Kidney tubule cell (primary cell): ENCODE measurements around the gene P3H2.
"Not testable (repeated sequence)": the region's sequence is repeated elsewhere in the genome, so short reads cannot be mapped to it uniquely, and the experiment has no call there.

Experiments used
- DNase-seq: peaks from one replicate; pipeline ENCODE4 v3.0.0-alpha.2; 2018; ENCODE audit warnings: low spot score

Gene P3H2, protein sequence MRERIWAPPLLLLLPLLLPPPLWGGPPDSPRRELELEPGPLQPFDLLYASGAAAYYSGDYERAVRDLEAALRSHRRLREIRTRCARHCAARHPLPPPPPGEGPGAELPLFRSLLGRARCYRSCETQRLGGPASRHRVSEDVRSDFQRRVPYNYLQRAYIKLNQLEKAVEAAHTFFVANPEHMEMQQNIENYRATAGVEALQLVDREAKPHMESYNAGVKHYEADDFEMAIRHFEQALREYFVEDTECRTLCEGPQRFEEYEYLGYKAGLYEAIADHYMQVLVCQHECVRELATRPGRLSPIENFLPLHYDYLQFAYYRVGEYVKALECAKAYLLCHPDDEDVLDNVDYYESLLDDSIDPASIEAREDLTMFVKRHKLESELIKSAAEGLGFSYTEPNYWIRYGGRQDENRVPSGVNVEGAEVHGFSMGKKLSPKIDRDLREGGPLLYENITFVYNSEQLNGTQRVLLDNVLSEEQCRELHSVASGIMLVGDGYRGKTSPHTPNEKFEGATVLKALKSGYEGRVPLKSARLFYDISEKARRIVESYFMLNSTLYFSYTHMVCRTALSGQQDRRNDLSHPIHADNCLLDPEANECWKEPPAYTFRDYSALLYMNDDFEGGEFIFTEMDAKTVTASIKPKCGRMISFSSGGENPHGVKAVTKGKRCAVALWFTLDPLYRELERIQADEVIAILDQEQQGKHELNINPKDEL

GRCh38 chr3:190120269-190121060, at the start of gene P3H2:
Gene P3H2 (minus strand): TSS chr3:190120897. CDS start chr3:190120731, 166 bp downstream.
- DNase-seq: peak; percentile 95

DNA sequence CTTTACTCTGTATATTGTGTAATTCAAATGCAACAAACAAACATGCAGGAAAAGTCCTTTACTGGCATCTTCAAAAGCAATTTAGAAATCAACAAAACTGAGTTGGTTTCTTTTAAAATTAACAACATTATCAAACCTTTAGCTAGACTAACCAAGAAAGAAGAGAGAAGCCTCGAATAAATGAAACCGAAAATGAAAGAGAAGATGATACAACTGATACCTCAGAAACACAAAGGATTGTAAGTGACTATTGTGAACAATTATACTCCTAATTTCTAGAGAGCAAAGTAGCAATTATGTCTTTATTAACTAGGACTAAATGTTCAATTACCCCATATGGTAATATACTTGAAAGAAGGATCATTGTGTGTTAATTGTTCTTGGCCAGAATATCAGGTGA, 49.2 kb upstream of the P3H2 start:
- DNase-seq: no peak

GRCh38 chr3:190169243-190169642, 48.5 kb upstream of the P3H2 start:
- no peak for DNase-seq

GRCh38 chr3:190167936-190168680, 47.4 kb upstream of the P3H2 start:
- DNase-seq: no peak

GRCh38 chr3:190166948-190167347, 46.3 kb upstream of the P3H2 start:
- no peak for DNase-seq

DNA sequence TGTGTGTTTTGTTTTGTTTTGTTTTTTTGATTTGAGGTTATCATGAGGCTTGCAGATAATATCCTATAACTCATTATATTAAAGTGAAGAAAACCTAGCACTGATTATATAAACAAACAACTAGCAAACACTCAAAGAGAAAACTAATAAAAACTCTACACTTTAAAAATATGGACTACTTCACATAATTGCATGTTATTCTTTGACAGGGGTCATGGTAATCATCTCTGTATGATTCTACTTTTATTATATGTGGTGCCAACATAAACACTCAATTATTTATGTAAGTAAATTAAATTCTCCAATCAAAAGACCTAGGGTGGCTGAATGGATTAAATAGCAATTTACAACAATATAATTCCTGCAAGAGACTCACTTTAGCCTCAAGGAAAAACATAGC, 44.6 kb upstream of the P3H2 start:
- no peak for DNase-seq

- not testable (repeated sequence) for DNase-seq
Measured at GRCh38 chr3:190162013-190162412, 41.3 kb upstream of the P3H2 start.

GRCh38 chr3:190159902-190160435, 39.3 kb upstream of the P3H2 start:
- no peak for DNase-seq

DNA sequence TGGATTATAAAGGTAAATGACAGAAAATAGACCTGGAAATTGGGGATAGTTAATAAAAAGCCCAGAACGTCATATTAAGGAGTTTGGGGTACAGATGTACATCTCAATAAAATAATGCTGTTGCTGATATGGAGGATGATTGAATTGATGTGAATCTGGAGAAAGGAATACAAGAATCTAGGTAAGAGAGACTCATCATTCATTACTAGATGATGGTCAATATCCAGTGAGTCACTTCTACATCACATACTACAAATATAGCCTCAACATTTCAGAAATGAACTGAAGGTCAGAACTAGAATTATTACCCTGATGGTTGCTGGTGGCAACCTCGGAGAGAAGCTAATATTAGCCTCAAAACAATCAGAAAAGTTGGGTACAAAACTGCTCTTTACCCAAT, 37.6 kb upstream of the P3H2 start:
- no peak for DNase-seq

GRCh38 chr3:190155752-190156151, 35.1 kb upstream of the P3H2 start:
- peak; percentile 51 for DNase-seq

DNA sequence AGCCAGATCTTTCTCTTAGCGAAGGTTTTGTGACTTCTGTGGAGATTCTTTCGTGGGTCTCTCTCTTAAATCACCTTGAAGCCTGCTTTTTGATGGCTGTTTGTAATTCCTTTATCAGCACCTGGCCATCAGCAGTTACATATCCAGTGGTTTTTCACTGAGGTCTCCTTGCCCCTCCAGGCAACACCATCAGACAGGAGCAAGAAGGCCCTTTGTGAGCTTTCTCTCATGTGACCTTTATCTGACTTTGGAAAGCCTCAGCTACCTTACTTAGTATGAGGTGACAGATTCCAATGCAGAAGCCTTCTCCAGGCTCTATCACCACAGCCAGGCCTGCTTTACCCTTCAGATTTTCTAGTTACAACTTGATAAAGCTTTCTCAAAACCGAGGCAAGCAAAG, 30.0 kb upstream of the P3H2 start:
- no peak for DNase-seq

DNA sequence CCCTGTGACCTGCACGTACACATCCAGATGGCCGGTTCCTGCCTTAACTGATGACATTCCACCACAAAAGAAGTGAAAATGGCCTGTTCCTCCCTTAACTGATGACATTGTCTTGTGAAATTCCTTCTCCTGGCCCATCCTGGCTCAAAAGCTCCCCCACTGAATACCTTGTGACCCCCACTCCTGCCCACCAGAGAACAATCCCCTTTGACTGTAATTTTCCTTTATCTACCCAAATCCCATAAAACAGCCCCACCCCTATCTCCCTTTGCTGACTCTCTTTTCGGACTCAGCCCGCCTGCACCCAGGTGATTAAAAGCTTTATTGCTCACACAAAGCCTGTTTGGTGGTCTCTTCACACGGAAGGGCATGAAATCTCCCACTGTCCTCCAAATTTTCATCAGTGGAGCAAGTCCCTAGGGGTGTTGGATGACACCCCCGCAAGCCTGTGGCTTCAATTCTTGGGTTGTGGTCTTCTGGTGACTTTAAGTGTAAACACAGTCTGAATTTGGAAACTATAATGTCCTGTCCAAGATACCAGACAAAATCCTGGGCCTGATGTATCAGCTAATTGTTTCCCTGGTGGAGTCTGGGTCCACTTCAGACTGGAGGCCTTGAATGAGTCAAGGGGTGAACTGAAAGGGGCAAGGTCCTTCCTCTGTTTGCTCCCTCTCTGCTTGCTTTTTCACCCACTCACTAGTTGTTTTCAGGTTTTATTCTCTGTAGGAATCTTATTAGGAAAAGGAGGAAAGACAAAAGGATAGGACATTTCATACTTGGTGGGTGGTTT, 29.3 kb upstream of the P3H2 start:
- not testable (repeated sequence) for DNase-seq

DNA sequence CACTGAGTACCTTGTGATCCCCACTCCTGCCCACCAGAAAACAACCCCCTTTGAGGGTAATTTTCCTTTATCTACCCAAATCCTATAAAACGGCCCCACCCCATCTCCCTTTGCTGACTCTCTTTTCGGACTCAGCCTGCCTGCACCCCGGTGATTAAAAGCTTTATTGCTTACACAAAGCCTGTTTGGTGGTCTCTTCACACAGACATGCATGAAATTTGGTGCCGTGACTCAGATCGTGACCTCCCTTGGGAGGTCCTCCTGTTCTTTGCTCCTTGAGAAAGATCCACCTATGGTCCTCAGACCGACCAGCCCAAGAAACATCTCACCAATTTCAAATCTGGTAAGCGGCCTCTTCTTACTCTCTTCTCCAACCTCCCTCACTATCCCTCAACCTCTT, 24.1 kb upstream of the P3H2 start:
- not testable (repeated sequence) for DNase-seq

GRCh38 chr3:190142041-190142440, 21.3 kb upstream of the P3H2 start:
- DNase-seq: no peak

DNA sequence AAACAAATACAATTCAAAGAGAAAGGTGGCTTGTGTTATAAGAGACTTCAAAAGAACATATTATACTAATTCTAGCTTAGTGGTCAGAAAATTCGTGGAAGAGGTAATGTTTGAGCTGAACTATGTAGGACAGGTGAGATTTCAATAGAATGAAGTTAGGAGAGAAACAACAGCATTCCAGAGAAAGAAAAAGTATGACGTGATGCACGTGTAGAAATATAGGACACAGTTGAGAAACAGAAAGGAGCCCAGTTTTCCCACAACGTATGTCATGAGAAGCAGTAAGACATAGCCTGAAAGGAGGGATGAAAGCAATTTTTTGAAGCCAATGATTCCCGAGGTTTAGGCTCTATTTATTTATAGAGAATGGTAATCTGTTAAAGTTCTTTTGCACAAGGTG, 18.7 kb upstream of the P3H2 start:
- DNase-seq: no peak

DNA sequence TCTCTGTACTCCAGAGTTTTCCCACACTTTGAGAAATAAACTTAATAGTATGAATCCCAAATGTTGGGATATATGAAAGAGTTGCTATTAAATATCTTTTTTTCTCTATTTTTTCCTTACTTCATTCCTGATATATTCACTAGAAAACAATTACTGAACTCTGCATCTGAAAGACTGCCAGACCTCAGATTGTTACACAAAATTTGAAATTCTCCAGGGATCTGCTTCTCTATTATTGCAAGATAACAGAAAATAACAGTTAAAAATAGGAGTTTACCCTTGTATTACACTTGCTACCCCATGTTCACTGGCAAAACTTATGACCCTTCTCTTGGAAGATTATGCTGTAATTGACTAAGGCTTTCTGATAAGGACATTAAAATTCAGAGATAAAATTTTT, 11.7 kb upstream of the P3H2 start:
- DNase-seq: no peak

DNA sequence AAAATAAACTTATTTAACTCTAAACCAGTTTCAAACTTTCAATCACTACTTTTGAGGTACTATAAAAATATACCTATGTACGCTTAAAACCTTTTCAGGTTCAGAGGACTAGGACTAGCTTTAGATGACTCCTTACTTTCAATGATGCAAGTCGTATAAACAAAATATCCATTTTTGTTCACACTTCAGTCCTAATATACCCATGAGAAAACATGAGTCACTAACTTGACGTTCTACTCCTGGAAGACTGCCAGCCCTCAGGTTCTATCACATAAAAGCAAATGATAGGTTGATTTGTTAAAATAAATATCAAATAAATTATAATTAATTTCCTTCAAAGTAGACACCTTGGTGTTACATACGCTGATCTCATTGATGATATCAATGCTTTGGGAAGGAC, 10.6 kb upstream of the P3H2 start:
- DNase-seq: peak; percentile 76

DNA sequence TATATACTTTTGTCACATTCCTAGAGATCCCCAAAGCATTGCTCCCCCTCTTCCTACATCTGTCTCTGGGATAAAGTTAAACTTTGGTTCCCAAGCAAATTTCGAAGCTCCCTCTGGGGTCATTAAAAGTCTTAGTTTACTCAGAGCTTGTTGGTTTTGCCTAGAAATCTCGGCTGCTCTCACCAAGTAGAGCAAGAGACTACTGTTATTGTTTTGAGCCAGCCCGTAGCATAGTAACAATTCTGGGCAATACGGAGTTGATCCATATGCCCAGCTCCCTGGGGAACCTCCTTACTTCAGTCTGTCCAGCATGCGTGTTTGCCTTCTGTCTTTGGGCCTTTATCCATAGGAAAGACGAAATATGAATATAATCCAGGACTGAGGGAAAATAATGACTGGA, 10.0 kb upstream of the P3H2 start:
- DNase-seq: no peak

DNA sequence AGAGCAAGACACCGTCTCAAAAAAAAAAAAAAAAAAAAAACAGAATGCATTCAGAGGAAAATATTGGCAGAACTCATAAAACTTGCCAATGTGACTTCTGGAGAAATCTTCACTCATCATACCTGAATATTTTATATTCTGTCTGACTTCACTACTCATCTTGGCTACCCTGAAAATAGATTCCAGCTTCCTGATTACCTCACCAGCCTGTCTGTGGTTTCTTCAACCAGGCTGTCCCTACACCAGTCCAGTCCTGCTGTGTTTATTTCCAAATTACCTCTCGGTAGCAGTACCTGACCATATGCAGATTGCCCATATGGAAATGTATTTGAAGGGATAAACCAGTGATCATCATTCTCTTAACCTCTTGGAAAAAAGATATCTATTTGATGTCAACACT, 9.3 kb upstream of the P3H2 start:
- DNase-seq: peak; percentile 67

GRCh38 chr3:190127797-190128196, 7.1 kb upstream of the P3H2 start:
- DNase-seq: no peak

DNA sequence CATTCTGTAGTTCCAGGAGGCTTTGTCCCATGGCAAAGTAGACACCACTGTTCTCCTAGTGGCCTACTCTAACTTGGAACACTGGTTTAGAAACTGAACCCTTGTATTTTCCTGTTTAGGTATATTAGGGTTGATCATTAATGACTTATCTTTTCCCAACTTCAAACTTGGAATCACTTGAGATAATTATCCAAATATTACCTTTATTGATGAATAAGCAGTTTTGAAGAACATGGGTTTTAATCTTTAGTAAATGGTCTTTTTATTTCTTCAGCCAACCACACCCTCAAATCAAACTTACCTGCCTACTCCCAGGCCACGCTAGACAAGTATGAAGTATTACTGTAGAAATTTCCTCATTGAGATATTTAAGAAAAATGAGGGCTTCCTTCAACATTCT, 6.5 kb upstream of the P3H2 start:
- DNase-seq: no peak
